Aorta (tissue), 5 donors: Measurements from ENCODE around the gene UGT3A2. TPM values are rescaled to one million over a fixed set of nuclear protein-coding genes. Genes with fewer than 3 reads are reported as not detected.

Experiments
- ATAC-seq: fragments of 200-7000 bp; cut with Tn5 transposase; one replicate; pipeline ENCODE4 v1.9.1; 2022; ENCODE audit warnings: moderate library complexity; ENCODE audit not compliant: low FRiP score
- DNase-seq, 2 donors: peaks; one replicate each; pipeline ENCODE4 v3.0.0-alpha.2; 2020
- H3K27ac ChIP-seq, 2 donors: one replicate each; pipeline ENCODE4 v1.5.1; 2013; ENCODE audit warnings: low read length in 2 of 2, mild to moderate bottlenecking in 2 of 2, moderate library complexity in 2 of 2, control low read depth in 1 of 2, inconsistent platforms in 1 of 2, low read depth in 1 of 2
- H3K27me3 ChIP-seq, 2 donors: one replicate each; pipeline ENCODE4 v1.6.1; 2013; ENCODE audit warnings: control low read depth in 1 of 2, low read length in 1 of 2, mild to moderate bottlenecking in 1 of 2, moderate library complexity in 1 of 2; ENCODE audit not compliant: insufficient read depth in 2 of 2, control insufficient read depth in 1 of 2
- H3K36me3 ChIP-seq, 2 donors: one replicate each; pipeline ENCODE4 v1.6.1; 2013; ENCODE audit warnings: control low read depth in 1 of 2, low read length in 1 of 2, mild to moderate bottlenecking in 1 of 2; ENCODE audit not compliant: insufficient read depth in 2 of 2, control insufficient read depth in 1 of 2
- H3K4me1 ChIP-seq, 2 donors: one replicate each; pipeline ENCODE4 v1.6.1; 2013; ENCODE audit warnings: low read length in 2 of 2, control low read depth in 1 of 2, mild to moderate bottlenecking in 1 of 2, moderate library complexity in 1 of 2; ENCODE audit not compliant: insufficient read depth in 2 of 2, control insufficient read depth in 1 of 2
- H3K4me3 ChIP-seq, 2 donors: one replicate each; pipeline ENCODE4 v1.5.1; 2013; ENCODE audit warnings: low read length in 2 of 2, control low read depth in 1 of 2, mild to moderate bottlenecking in 1 of 2
- H3K9me3 ChIP-seq: one replicate; pipeline ENCODE4 v1.6.1; 2013; ENCODE audit warnings: mild to moderate bottlenecking, low read length; ENCODE audit not compliant: control insufficient read depth
- WGBS, 2 donors: extraction: QIAGEN DNeasy Blood & Tissue Kit; methylation state at CpG; one replicate each; pipeline ENCODE4 v1.1.7; 2013; 5-methylcytosine and 5-hydroxymethylcytosine counted together
- intact Hi-C, 2 donors: fragments of 100-400 bp; cut with DNase I; formaldehyde crosslinking; loops; one replicate each; pipeline versions ENCODE4 v1.14.2 to v1.15.0; 2022
- polyA plus RNA-seq, 2 donors: library from polyadenylated mRNA; stranded (reverse); fragments of 200-250 nt; gene quantifications; one replicate each; pipeline ENCODE4 v1.2.3, GENCODE V29; 2013
- total RNA-seq, 2 donors: library from RNA; stranded (reverse); fragmentation: NEBNext Ultra II Directional; extraction: Animal tissue kit (Norgen Biotek cat#: 25700); gene quantifications; one replicate each; pipeline ENCODE4 v1.2.1, GENCODE V29; 2021
- donor health status: healthy with polysubstance abuse.
- donor health status: Bipolar disorder and iron deficiency.
- donor health status: DM: no; HTN: no; CAD: no.
- donor health status: DM: no; HTN: no; CAD: no.
- donor health status: DM: yes; HTN: yes; CAD: no.

The UGT3A2 gene
- total and polyA plus RNA-seq, 4 donors = not detected

DNA sequence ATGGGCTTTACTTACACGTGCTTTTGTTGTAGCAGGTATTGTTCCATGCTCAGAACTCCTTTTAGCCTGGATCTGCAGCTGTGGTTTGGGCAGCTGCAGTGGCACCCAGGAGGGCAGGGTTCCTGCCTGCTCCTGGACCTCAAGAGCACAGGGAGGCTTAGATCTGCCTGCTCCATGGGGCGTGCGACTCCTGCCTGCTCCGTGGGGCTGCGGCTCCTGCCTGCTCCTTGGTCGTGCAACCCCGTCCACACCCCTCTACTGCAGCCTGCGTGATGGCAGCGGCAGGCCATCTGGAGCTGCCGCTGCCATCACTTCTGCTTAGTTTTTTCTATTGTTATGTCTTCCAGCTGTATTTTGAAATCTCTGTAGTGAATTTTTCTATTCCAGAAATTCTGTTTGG is 11.7 kb upstream of the UGT3A2 start:
- ATAC-seq (no peak), DNase-seq (no peak)
- H3K4me3 ChIP-seq = no peak overlapping the region
- H3K27me3 ChIP-seq = no peaks in the 10 kb centered on the region
- H3K36me3 ChIP-seq = no peaks in the 10 kb centered on the region
- H3K9me3 ChIP-seq = no peaks in the 10 kb centered on the region
- WGBS, 2 donors = 64 to 72% methylated on average over 10 of the region's 10 CpGs
- no peaks in the 10 kb centered on the region for H3K4me1 ChIP-seq
- no peak overlapping the region for H3K27ac ChIP-seq
- intact Hi-C loops = no loop called here

- no peaks in the 10 kb centered on the region for H3K9me3 ChIP-seq
- no peaks in the 10 kb centered on the region for H3K27me3 ChIP-seq
- WGBS, 2 donors = 59 to 60% methylated on average over 3 of the region's 3 CpGs
- no peak for DNase-seq
- no peaks in the 10 kb centered on the region for H3K4me1 ChIP-seq
- no peak overlapping the region for H3K4me3 ChIP-seq
- no peak for ATAC-seq
- H3K36me3 ChIP-seq = no peaks in the 10 kb centered on the region
- H3K27ac ChIP-seq = no peak overlapping the region
- intact Hi-C loops = no loop called here
These were observed 7.0 kb upstream of the UGT3A2 start for GRCh38 chr5:36073595-36074216.

GRCh38 chr5:36070687-36071571 is 4.2 kb upstream of the UGT3A2 start:
- intact Hi-C loops = no loop called here
- Histone ChIP-seq H3K27me3 (no peaks in the 10 kb centered on the region), H3K4me1 (no peaks in the 10 kb centered on the region), H3K27ac (no peak overlapping the region), H3K36me3 (no peaks in the 10 kb centered on the region), H3K9me3 (no peaks in the 10 kb centered on the region), H3K4me3 (no peak overlapping the region)
- DNase-seq (no peak), ATAC-seq (no peak)
- WGBS, 2 donors = 56 to 59% methylated on average over 9 of the region's 9 CpGs

- no peaks in the 10 kb centered on the region for H3K9me3 ChIP-seq
- no peak overlapping the region for H3K4me3 ChIP-seq
- ATAC-seq (no peak), DNase-seq (no peak)
- H3K36me3 ChIP-seq = no peaks in the 10 kb centered on the region
- H3K4me1 ChIP-seq = no peaks in the 10 kb centered on the region
- intact Hi-C loops = no loop called here
- 88 to 94% methylated on average over 5 of the region's 5 CpGs for WGBS, 2 donors
- no peak overlapping the region for H3K27ac ChIP-seq
- no peaks in the 10 kb centered on the region for H3K27me3 ChIP-seq
These were observed 2.1 kb upstream of the UGT3A2 start for GRCh38 chr5:36068751-36069281.

GRCh38 chr5:36066001-36066539 is 612 bp downstream of the UGT3A2 start:
- Histone ChIP-seq H3K27ac (no peak overlapping the region), H3K4me3 (no peak overlapping the region), H3K27me3 (no peaks in the 10 kb centered on the region), H3K4me1 (no peaks in the 10 kb centered on the region), H3K36me3 (no peaks in the 10 kb centered on the region), H3K9me3 (no peaks in the 10 kb centered on the region)
- ATAC-seq (no peak), DNase-seq (no peak)
- intact Hi-C loops = no loop called here
- 25 to 29% methylated on average over 13 of the region's 13 CpGs for WGBS, 2 donors

- no peaks in the 10 kb centered on the region for H3K36me3 ChIP-seq
- WGBS, 2 donors = 78 to 79% methylated on average over 12 of the region's 12 CpGs
These were observed 6.2 kb downstream of the UGT3A2 start for GRCh38 chr5:36060420-36060887.

DNA sequence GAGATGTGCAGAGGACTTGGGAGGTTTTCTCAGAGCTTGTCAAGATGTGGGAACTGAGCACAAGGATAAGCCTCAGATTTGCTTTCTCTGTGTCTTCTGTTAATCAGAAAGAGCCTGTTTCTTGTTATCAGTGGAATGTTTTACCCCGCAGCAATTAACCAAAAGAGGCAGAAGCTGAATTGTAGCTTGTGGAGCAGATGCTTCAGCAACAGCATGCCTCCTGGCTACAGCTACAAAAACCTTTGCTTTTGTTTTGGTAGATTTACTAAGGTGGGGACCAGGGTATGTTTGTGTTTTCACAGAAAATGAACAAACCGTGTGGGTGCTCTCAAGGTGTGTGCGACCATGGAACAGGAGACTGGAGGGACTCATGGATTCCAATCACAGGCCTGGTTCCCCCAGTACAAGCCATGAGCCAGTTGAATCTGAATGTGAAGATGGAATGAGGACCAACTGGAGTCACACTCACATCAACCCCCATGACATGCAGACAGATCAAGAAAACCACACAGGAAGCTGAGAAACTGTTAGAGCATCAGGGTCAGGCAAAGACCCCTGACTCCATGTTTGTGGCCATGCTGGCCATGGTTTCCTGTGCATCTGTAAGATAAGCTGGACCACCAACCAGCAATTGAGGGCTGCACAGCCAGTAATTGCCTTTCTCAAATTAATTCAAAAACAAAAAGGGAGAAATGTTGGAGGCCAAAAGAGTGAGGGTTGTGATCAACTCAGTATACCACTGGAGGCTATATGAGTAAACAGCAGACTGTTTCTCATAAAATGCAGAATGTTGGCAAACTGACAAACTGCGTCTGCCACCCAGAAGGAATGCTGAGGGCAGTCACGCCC is 6.9 kb downstream of the UGT3A2 start:
- no peaks in the 10 kb centered on the region for H3K27me3 ChIP-seq
- DNase-seq (no peak), ATAC-seq (no peak)
- intact Hi-C loops = no loop called here
- 59 to 60% methylated on average over 5 of the region's 5 CpGs for WGBS, 2 donors
- H3K4me1 ChIP-seq = no peaks in the 10 kb centered on the region
- no peaks in the 10 kb centered on the region for H3K9me3 ChIP-seq
- H3K36me3 ChIP-seq = no peaks in the 10 kb centered on the region
- H3K4me3 ChIP-seq = no peak overlapping the region
- H3K27ac ChIP-seq = no peak overlapping the region

More at GRCh38 chr5:36060420-36060887, 6.2 kb downstream of the UGT3A2 start:
- intact Hi-C loops = no loop called here
- no peak for DNase-seq
- Histone ChIP-seq H3K27me3 (no peaks in the 10 kb centered on the region), H3K4me1 (no peaks in the 10 kb centered on the region), H3K27ac (no peak overlapping the region), H3K4me3 (no peak overlapping the region), H3K9me3 (no peaks in the 10 kb centered on the region)
- ATAC-seq = no peak

- no peak for ATAC-seq
- Histone ChIP-seq H3K36me3 (no peaks in the 10 kb centered on the region), H3K4me3 (no peak overlapping the region), H3K4me1 (no peaks in the 10 kb centered on the region), H3K27ac (no peak overlapping the region), H3K9me3 (no peaks in the 10 kb centered on the region), H3K27me3 (no peaks in the 10 kb centered on the region)
- intact Hi-C loops = no loop called here
- no peak for DNase-seq
- WGBS, 2 donors = 80 to 81% methylated on average over 2 of the region's 2 CpGs
These were observed 7.9 kb downstream of the UGT3A2 start for GRCh38 chr5:36058776-36059175.
